Mononuclear cell (primary cell): ENCODE measurements around the gene PGM5. TPM values are rescaled to one million over a fixed set of nuclear protein-coding genes. Genes with fewer than 3 reads are reported as not detected.
"Not testable (repeated sequence)": the region's sequence is repeated elsewhere in the genome, so short reads cannot be mapped to it uniquely, and the experiment has no call there.

ENCODE experiments used
- H3K27me3 ChIP-seq: 2 replicates; pipeline ENCODE4 v1.6.0; 2011; ENCODE audit warnings: low read length, control low read depth; ENCODE audit not compliant: insufficient read depth
- H3K4me1 ChIP-seq: 2 replicates; pipeline ENCODE4 v1.5.1; 2011; ENCODE audit warnings: mild to moderate bottlenecking, low read length, control low read depth; ENCODE audit not compliant: insufficient read depth
- H3K4me3 ChIP-seq: 2 replicates; pipeline ENCODE4 v1.5.1; 2011; ENCODE audit warnings: mild to moderate bottlenecking, low read length, moderate library complexity
- H3K9me3 ChIP-seq: 2 replicates; pipeline ENCODE4 v1.5.1; 2011; ENCODE audit warnings: low read depth, mild to moderate bottlenecking, control low read depth, low read length
- total RNA-seq: library from RNA; depleted of rRNA; stranded (reverse); fragments of >200 nt; gene quantifications from one replicate; pipeline ENCODE4 v1.2.3, GENCODE V29; 2012

PGM5 gene
- total RNA-seq = 0.21 TPM

DNA sequence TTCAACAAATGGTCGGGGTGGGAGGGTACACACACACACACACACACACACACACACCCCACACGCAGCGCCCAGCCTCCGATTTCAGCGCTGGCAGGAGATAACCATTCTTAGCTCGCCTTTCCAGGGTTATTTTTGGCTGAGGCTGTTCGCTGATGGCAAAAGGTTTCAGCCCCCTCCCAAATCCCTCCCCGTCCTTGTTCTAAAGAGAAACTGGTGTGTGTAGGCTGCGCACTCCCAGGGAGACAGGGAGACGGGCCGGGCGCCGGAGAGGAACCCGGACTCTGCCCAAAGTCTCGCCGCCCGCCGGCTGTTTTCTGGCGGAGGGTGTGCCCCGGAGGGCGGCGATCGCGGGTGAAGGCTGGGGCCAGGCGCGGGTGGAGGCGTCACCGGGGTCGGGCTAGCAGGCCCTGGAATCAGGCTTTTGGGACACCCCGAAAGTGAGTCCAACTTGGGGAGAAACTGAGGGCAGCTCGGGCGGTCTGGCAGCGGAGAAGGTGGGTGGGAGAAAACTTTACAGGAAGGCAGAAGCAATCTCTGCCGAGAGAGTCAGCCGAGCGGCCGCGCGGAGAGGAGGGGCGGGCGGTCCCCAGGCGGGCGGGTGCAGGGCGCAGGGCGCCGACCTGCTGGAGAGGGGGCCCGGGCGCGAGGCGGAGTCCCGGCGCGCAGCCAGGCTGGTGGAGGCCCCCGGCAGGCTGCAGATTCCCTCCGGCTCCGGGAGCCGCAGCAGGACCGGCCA, at the start of gene PGM5:
Gene PGM5 (plus strand): TSS at position 232 of the 739 bp plus-strand sequence. CDS start 517 bp downstream, outside the sequence.
- H3K4me3 ChIP-seq = peak within 1 kb of the TSS; percentile 22
- H3K9me3 ChIP-seq, H3K4me1 ChIP-seq, H3K27me3 ChIP-seq: not testable (repeated sequence)

DNA sequence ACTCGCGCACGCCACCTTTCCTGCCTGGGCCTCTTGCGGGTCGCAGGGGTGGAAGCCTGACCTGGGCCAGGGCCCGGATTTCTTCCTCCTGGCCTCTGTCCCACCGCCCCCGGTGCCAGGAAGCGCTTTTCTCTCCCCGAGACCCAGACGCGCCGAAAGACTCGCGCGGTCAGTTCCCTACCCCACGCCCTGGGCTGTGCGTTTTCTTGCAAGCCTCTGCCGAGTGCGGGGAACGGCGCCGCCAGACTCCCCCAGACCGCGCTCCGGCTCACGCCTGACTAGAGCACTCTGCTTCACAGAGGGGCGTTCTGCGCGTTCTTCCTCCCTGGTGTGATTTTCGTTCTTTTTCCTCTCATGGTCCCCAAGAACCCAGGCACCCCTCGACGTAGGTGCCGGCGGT, 49.3 kb upstream of the PGM5 start:
- not testable (repeated sequence) for H3K27me3 ChIP-seq, H3K4me3 ChIP-seq, H3K9me3 ChIP-seq, H3K4me1 ChIP-seq

DNA sequence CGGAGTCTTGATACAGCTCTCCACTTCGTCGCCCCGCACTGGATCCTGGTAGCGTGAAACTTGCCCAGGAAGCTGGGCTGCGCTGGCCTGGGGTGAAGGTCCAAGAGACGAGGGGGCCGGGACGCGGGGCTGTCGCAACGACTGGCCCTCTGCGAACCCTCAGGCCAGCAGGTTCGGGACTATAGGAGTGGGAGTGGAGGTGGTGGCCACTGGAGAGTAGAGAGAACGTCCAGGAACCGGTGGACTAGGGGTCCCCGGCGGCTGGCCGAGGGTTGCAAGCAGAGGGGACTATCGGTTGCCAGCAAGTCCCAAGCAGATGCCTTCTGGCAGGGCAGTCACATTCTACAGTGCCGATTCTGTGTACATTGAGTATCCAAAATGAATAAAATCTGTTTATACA, 48.8 kb upstream of the PGM5 start:
- not testable (repeated sequence) for H3K27me3 ChIP-seq, H3K4me3 ChIP-seq, H3K4me1 ChIP-seq, H3K9me3 ChIP-seq

DNA sequence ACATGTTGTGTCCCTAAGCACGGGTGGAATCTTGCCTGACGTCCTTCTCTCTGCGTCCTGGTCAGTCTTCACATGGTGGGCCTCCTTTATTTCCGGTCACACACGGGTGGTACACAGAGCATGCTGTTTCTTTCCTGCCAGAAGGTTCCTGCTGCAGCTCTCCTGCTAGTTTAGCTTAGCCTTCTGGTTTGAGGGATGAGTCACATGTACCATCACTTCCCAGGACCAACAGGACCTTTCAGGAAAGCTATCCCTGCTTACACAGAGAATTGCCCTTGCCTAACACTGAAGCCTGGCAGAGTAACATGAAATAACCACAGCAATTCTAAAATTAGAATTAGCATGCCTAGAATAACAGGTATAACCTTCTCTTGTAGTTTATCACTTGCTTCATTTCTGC, 45.2 kb upstream of the PGM5 start:
- H3K4me3 ChIP-seq, H3K4me1 ChIP-seq, H3K27me3 ChIP-seq, H3K9me3 ChIP-seq: not testable (repeated sequence)

DNA sequence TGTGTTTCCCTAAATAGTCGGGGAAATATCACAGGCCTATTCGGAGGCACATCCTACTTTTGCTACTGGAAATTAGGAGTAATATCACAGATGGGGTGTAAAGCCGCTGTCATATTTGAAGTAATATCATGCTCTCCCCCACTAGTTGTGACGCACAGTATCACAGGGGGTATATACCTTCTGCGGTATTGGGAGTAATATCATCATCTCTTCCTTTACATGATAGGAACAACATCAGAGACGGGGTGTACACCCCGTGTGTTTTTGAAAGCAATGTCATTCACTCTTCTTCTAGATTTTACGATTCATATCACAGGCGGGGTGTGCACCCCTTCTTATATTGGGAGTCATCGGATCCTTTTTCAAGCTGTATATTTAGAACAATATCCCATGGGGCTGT, 38.2 kb upstream of the PGM5 start:
- H3K4me3 ChIP-seq, H3K4me1 ChIP-seq, H3K27me3 ChIP-seq, H3K9me3 ChIP-seq: not testable (repeated sequence)

DNA sequence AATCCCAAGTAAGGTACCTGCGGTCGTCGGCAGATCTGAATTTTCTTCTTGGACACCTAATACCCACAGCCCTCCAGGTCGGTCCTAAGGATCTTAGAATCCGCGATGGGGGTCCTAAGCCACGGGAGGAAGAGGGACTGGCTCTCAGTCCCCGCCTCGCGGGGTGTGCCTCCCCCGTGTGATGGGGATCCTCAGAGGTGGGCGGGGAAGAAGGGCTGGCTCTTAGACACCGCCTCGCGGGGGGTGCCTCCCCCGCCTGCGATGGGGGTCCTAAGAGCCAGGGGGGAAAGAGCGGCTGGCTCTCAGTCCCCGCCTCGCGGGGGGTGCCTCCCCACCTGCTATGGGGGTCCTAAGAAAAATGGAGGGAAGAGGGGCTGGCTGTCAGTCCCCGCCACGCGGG, 32.7 kb upstream of the PGM5 start:
- not testable (repeated sequence) for H3K9me3 ChIP-seq, H3K4me3 ChIP-seq, H3K4me1 ChIP-seq, H3K27me3 ChIP-seq

DNA sequence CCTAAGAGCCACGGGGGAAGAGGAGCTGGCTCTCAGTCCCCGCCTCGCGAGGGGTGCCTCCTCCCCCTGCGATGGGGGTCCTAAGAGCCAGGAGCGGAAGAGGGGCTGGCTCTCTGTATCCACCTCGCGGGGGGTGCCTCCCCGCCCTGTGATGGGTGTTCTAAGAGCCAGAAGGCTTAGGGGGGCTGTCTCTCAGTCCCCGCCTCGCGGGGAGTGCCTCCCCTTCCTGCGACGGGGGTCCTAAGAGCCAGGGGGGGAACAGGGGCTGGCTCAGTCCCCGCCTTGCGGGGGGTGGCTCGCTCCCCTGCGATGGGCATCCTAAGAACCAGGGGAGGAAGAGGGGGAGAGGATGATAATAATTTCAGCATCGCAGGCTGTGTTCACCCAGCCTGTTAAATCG, 31.9 kb upstream of the PGM5 start:
- H3K9me3 ChIP-seq, H3K4me3 ChIP-seq, H3K27me3 ChIP-seq, H3K4me1 ChIP-seq: not testable (repeated sequence)

DNA sequence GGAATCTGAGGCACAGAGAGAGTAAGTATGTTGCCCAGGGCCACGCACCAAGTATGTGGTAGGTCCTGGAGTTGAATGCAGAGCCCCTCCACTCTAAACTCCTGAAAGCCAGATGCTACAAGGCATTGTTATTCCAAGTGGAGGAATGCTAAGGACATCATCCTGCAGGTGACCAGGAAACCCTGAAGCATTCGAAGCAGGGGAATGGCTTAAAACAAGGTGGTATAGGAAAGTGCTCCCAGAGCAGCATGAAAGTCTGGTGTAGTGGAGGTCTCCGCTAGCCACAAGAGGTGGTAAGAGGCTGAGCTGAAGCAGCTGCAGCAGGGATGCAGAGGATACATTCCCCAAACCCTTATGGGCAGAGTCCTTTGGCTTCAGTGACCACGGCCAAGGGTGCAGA, 27.3 kb upstream of the PGM5 start:
- H3K4me3 ChIP-seq, H3K4me1 ChIP-seq, H3K27me3 ChIP-seq, H3K9me3 ChIP-seq: not testable (repeated sequence)

DNA sequence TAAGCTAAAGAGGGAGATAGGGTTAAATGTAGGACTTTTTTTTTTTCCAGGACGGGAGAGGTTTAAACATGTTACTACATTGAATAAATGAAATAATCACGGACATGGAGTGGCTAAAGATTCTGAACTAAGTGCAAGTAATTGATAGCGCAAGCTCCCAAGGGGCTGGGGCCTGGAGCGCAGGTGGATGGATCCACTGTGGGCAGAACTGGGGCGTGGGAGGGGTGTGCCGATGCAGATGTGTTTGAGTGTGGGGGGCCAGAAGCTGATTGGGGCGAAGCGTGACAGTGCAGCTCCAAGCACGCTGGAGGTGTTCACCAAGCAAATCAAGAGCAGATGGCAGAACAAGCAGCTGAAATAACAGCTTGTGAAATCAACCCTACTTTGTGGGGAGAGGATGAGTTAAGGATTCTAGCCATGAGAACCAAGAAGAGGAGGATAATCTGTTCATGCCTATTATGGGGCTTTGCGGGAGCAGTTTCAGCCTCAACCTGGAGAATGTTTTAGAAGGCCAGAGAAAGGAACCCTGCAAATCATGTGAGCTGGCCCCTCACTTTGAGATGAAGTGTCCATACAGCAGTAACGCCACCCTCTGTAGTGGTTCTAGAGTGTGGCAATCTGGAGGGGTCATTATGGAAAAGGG, 25.8 kb upstream of the PGM5 start:
- not testable (repeated sequence) for H3K4me3 ChIP-seq, H3K27me3 ChIP-seq, H3K9me3 ChIP-seq, H3K4me1 ChIP-seq

DNA sequence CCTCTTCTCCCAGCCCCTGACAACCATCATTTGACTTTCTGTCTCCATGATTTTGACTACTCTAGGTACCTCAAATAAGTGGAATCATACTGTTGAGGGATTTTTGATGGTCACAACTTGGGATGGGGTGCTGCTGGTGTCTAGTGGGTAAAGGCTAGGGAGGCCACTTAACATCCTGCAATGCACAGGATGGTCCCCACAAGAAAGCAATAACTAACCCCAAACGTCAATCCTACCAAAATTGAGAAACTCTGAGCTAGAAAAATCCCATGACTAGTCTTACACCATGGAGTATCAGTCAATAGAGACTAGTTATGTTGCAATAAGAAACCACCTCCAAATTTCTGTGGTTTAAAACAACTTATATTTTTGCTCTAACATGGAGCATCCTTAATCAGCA, 24.3 kb upstream of the PGM5 start:
- not testable (repeated sequence) for H3K9me3 ChIP-seq, H3K27me3 ChIP-seq, H3K4me3 ChIP-seq, H3K4me1 ChIP-seq

DNA sequence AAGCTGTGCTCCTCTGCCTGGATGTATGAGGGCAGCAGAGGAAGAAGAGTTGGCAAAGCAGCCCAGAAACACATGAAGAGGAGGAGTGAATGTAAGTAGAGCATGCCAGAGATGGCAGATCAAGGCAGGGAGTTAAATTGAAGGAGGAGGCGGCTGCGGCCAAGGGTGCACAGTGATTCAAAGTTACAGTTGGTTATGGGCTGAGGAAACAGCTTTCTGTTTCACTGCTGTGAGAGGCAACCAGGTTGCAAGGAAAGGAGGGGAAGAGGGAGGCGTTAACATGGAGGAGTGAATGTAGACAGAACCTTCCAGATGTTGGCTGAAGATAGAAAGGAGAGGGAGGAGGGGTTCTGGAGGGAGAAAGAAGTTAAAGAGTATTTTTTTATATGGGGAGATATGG, 20.5 kb upstream of the PGM5 start:
- H3K27me3 ChIP-seq, H3K4me1 ChIP-seq, H3K4me3 ChIP-seq, H3K9me3 ChIP-seq: not testable (repeated sequence)

DNA sequence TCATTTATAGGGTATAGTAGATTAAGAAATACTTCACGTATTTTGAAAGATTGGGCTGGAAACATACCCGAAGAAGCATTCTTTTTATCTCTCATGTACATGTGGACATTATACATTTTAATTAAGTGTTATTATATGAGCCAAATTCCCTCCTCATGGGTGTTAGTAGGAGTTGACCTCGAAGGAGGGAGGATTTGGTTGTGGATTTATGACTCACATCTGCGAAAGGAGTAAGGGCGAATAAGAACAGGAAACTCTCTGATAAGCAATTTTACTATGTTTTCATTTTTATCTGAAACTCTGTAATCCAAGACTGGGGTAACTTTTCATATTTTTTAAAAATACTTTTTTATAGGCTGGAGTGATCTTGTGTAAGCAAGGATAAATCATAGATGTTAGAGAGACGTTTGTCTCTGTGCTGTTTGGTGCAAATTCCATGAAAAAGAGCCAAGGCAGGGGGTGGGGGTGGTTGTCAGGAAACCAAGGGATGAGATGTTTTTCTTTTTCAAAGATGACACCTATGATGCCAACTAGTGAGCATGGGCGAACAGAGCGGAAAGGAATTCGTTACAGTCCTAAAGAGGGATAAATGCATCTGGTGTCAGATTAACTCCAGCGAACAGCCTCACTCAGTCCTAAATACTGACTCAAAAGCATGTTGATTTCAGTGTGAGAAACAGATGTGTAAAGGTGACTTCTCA, 19.6 kb upstream of the PGM5 start:
- H3K9me3 ChIP-seq = not testable (repeated sequence)

DNA sequence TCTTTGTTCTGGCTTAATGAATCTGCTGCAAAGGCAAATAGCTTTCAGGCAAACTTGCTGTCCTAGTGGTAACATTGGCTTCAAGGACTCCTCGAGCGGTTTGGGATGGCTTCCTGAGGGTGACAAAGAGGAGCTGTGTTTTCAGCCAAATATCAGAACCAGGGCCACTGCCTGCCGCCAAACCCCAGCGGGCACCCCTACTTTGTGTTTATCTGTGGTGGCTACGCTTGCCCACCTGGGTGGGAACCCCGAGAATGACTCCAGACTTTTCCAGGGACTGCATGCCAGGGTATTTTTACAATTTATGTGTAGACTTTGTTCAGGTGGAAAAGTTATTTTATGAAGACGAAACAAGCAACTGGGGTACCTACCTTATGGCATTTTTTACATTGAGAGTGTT, 18.4 kb upstream of the PGM5 start:
- H3K4me3 ChIP-seq, H3K27me3 ChIP-seq, H3K4me1 ChIP-seq, H3K9me3 ChIP-seq: not testable (repeated sequence)

More for the DNA sequence above, 19.6 kb upstream of the PGM5 start:
- H3K4me3 ChIP-seq, H3K4me1 ChIP-seq, H3K27me3 ChIP-seq: not testable (repeated sequence)

DNA sequence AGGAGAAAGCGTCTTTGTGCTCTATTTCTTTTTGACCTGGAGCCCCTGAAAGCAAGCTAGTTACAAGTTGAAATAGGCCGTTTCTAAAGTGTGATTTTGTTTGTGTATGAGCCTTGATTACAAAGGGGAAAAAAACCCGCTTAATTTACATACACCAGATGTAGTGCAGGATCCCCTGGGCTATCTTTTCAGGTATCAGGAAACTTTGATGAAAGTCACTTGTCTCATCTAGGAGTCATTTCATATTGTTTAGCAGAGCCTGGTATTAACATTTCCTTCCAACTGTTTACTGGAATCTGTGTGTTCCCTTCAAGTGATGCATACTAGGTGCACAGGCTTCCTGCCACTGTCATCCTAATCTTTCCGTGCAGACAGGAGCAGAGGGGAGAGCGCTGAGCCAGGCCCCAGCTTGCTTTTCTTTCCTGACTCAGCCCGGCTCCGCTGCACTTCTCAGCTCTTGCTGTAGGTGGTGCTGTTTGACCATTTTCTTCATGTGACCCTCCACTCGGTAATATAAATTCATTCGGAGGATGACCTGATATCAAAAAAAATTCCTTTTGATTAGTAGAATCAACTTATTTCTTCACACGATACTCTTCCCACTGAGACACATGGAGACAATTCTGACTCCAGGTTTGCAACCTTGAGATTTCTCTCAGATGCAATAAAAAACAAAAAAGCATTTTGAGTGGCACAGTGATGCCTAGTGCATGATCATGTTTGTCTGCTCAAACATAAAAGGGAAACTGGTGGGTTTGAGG, 14.0 kb upstream of the PGM5 start:
- not testable (repeated sequence) for H3K27me3 ChIP-seq, H3K4me3 ChIP-seq, H3K9me3 ChIP-seq, H3K4me1 ChIP-seq

DNA sequence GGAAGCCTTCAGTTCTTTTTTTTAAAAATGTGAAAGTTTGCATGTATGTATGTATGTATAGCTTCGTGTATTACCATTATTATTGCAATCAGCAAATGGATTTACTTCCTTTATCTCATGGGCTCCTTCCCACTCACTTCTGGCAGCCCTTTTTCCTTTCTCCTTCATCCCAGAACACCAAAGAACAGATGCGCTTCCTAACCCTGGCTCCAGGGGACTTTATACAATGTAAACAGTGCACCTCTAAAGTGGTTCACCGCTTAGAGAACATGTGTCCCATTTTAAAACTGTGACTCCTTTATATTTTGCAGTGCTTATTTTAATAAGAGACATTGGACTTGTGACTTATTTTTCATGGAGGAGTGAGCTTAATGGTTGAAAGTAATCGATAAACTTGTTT, 13.2 kb upstream of the PGM5 start:
- not testable (repeated sequence) for H3K27me3 ChIP-seq, H3K4me1 ChIP-seq, H3K4me3 ChIP-seq, H3K9me3 ChIP-seq
